Measurements from ENCODE around the gene FOXO6.

DNA sequence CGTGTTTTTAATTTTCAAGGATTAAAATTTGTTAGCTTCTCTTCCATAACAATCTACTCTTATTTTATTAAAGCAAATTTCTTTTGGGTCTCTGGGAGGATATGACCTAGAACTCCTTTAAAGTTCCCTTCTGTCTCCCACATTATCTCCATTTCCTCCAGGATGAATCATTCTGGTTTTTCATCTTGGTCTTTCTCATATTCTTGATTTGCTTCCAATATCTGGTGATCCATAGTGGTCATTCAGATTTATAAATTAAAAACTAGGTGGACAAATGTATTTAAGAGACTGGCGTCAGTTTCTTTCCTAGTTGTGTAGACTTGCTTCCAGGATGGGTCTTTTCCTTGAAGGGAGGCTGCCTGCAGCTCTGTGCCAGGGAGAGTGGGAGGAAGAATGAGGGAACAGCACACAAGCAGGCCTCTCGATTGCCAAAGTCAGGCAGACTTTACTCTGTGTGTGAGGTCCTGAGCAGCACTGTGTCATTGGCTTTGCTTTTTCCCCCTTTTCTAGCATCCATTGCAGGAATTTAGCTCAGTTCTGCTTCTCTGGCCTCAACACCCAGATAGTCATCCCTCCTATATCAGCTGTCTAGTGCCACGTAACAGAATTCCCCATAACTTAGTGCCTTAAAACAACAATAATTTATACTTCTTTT lies 48.1 kb upstream of the FOXO6 start:
- TF ChIP-seq MYC (IDR thresholded peaks at IDR 0.05; ENCODE audit: insufficient read depth, insufficient read length, insufficient replicate concordance, low read length, severe bottlenecking) (no peak), RFX5 (IDR thresholded peaks at IDR 0.05; ENCODE audit: low read depth, low read length) (no peak), FOS (IDR thresholded peaks at IDR 0.05; ENCODE audit: borderline replicate concordance, extremely low read depth, insufficient read length) (no peak), GABPA (IDR thresholded peaks at IDR 0.05; ENCODE audit: low read depth) (no peak), TAF1 (IDR thresholded peaks at IDR 0.05; ENCODE audit: borderline replicate concordance, low read depth, low read length) (no peak), SPI1 (IDR thresholded peaks at IDR 0.05; ENCODE audit: borderline replicate concordance, insufficient read depth, low read depth, low read length) (no peak), GATAD2B (conservative IDR thresholded peaks at IDR 0.05; ENCODE audit: low read depth) (no peak)
- TF ChIP-seq, protein P1, sequence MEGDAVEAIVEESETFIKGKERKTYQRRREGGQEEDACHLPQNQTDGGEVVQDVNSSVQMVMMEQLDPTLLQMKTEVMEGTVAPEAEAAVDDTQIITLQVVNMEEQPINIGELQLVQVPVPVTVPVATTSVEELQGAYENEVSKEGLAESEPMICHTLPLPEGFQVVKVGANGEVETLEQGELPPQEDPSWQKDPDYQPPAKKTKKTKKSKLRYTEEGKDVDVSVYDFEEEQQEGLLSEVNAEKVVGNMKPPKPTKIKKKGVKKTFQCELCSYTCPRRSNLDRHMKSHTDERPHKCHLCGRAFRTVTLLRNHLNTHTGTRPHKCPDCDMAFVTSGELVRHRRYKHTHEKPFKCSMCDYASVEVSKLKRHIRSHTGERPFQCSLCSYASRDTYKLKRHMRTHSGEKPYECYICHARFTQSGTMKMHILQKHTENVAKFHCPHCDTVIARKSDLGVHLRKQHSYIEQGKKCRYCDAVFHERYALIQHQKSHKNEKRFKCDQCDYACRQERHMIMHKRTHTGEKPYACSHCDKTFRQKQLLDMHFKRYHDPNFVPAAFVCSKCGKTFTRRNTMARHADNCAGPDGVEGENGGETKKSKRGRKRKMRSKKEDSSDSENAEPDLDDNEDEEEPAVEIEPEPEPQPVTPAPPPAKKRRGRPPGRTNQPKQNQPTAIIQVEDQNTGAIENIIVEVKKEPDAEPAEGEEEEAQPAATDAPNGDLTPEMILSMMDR (IDR thresholded peaks at IDR 0.05 in 2 of 3, conservative IDR thresholded peaks at IDR 0.05 in 1 of 3; ENCODE audit: control insufficient read depth in 2 of 3, extremely low read depth in 1 of 3, insufficient read depth in 1 of 3, low read depth in 3 of 3, low read length in 3 of 3), result no peak
- TF ChIP-seq, protein P2, sequence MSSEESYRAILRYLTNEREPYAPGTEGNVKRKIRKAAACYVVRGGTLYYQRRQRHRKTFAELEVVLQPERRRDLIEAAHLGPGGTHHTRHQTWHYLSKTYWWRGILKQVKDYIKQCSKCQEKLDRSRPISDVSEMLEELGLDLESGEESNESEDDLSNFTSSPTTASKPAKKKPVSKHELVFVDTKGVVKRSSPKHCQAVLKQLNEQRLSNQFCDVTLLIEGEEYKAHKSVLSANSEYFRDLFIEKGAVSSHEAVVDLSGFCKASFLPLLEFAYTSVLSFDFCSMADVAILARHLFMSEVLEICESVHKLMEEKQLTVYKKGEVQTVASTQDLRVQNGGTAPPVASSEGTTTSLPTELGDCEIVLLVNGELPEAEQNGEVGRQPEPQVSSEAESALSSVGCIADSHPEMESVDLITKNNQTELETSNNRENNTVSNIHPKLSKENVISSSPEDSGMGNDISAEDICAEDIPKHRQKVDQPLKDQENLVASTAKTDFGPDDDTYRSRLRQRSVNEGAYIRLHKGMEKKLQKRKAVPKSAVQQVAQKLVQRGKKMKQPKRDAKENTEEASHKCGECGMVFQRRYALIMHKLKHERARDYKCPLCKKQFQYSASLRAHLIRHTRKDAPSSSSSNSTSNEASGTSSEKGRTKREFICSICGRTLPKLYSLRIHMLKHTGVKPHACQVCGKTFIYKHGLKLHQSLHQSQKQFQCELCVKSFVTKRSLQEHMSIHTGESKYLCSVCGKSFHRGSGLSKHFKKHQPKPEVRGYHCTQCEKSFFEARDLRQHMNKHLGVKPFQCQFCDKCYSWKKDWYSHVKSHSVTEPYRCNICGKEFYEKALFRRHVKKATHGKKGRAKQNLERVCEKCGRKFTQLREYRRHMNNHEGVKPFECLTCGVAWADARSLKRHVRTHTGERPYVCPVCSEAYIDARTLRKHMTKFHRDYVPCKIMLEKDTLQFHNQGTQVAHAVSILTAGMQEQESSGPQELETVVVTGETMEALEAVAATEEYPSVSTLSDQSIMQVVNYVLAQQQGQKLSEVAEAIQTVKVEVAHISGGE (CRISPR knock-in tag; IDR thresholded peaks at IDR 0.05), result no peak
